HL-60 (cell line): ENCODE data around the gene IL22RA1.

ENCODE experiments used
- GABPA ChIP-seq: IDR thresholded peaks from 2 replicates; pipeline ENCODE4 v1.6.1; 2012; ENCODE audit warnings: low read depth
- POLR2AphosphoS5 ChIP-seq: IDR thresholded peaks from 2 replicates; pipeline ENCODE4 v1.6.1; 2012; ENCODE audit warnings: low read depth
- SPI1 ChIP-seq: IDR thresholded peaks from 2 replicates; pipeline ENCODE4 v1.6.1; 2012; ENCODE audit warnings: low read depth, mild to moderate bottlenecking, borderline replicate concordance
- TF ChIP-seq, protein P1 (sequence below): IDR thresholded peaks from one replicate; pipeline ENCODE4 v1.5.1; 2011; ENCODE audit warnings: low read length, control low read depth, inconsistent platforms; ENCODE audit not compliant: insufficient read depth
- TF ChIP-seq, protein P2 (sequence below): IDR thresholded peaks from 2 replicates; pipeline ENCODE4 v1.6.1; 2012; ENCODE audit warnings: low read depth; ENCODE audit not compliant: insufficient replicate concordance

DNA sequence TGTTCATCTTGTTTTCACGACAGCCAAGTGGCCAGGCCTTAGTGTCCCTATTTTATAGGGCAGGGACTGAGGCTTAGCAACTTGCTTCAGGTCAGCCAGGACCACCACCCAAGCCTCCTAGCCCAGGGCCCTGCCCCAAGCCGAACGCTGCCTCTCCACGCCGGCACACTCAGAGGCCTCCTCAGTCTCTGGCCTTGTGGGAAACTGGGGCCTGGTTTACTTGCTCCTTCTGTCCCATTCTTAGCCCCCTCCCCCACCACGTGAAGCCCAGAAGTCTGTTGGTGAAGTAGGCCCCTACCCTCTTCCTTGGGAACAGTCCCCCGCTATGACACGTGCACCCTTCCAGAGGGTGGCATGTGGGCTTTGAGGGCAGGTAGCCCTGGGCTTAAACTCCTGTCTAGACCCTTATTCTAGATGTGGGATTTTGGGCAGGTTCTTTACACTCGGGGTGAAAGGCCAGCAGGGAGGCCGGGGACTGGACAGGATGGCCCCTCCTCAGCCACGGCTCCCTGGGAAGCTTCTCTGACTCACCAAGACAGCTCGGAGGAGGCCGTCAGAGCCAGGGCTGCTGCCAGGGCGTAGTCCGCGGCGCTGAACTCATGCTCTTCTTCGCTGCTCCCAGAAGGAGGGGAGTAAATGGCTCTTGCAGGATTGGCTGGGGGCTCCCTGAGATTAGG is 35.3 kb downstream of the IL22RA1 start:
- TF ChIP-seq, protein P1, sequence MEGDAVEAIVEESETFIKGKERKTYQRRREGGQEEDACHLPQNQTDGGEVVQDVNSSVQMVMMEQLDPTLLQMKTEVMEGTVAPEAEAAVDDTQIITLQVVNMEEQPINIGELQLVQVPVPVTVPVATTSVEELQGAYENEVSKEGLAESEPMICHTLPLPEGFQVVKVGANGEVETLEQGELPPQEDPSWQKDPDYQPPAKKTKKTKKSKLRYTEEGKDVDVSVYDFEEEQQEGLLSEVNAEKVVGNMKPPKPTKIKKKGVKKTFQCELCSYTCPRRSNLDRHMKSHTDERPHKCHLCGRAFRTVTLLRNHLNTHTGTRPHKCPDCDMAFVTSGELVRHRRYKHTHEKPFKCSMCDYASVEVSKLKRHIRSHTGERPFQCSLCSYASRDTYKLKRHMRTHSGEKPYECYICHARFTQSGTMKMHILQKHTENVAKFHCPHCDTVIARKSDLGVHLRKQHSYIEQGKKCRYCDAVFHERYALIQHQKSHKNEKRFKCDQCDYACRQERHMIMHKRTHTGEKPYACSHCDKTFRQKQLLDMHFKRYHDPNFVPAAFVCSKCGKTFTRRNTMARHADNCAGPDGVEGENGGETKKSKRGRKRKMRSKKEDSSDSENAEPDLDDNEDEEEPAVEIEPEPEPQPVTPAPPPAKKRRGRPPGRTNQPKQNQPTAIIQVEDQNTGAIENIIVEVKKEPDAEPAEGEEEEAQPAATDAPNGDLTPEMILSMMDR = no peak
- TF ChIP-seq POLR2AphosphoS5 = no peak
- no peak for TF ChIP-seq GABPA
- TF ChIP-seq, protein P2, sequence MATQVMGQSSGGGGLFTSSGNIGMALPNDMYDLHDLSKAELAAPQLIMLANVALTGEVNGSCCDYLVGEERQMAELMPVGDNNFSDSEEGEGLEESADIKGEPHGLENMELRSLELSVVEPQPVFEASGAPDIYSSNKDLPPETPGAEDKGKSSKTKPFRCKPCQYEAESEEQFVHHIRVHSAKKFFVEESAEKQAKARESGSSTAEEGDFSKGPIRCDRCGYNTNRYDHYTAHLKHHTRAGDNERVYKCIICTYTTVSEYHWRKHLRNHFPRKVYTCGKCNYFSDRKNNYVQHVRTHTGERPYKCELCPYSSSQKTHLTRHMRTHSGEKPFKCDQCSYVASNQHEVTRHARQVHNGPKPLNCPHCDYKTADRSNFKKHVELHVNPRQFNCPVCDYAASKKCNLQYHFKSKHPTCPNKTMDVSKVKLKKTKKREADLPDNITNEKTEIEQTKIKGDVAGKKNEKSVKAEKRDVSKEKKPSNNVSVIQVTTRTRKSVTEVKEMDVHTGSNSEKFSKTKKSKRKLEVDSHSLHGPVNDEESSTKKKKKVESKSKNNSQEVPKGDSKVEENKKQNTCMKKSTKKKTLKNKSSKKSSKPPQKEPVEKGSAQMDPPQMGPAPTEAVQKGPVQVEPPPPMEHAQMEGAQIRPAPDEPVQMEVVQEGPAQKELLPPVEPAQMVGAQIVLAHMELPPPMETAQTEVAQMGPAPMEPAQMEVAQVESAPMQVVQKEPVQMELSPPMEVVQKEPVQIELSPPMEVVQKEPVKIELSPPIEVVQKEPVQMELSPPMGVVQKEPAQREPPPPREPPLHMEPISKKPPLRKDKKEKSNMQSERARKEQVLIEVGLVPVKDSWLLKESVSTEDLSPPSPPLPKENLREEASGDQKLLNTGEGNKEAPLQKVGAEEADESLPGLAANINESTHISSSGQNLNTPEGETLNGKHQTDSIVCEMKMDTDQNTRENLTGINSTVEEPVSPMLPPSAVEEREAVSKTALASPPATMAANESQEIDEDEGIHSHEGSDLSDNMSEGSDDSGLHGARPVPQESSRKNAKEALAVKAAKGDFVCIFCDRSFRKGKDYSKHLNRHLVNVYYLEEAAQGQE = no peak
- no peak for TF ChIP-seq SPI1
